CD14-positive monocyte (primary cell): ENCODE data around the gene NDE1. TPM values are rescaled to one million over a fixed set of nuclear protein-coding genes. Genes with fewer than 3 reads are reported as not detected.

Experiments
- DNase-seq, 3 donors: peaks; one replicate each; pipeline ENCODE4 v3.0.0-alpha.2; 2011 to 2022
- H2AFZ ChIP-seq: 2 replicates; pipeline ENCODE4 v1.6.0; 2012; ENCODE audit warnings: mild to moderate bottlenecking, low read depth, low read length, inconsistent platforms; ENCODE audit not compliant: insufficient read depth, poor library complexity, severe bottlenecking
- H3K27ac ChIP-seq, 2 donors: 1 replicate in 1 of 2; 2 replicates in 1 of 2; pipeline ENCODE4 v1.5.1; 2012 to 2013; ENCODE audit warnings: low read length in 2 of 2, control low read depth in 1 of 2, inconsistent platforms in 1 of 2, low read depth in 1 of 2, mild to moderate bottlenecking in 1 of 2
- H3K27me3 ChIP-seq, 2 donors: one replicate each; pipeline versions ENCODE4 v1.6.0 to v1.6.1; 2011 to 2013; ENCODE audit warnings: low read length in 2 of 2; ENCODE audit not compliant: control insufficient read depth in 2 of 2, insufficient read depth in 2 of 2
- H3K36me3 ChIP-seq, 2 donors: replicated peaks in 1 of 2; 1 replicate in 1 of 2; 2 replicates in 1 of 2; pipeline versions ENCODE4 v1.5.1 to v1.6.1; 2012 to 2013; ENCODE audit warnings: low read length in 2 of 2, control low read depth in 1 of 2, inconsistent platforms in 1 of 2, mild to moderate bottlenecking in 1 of 2; ENCODE audit not compliant: insufficient read depth in 2 of 2, control insufficient read depth in 1 of 2
- H3K4me1 ChIP-seq, 2 donors: 1 replicate in 1 of 2; 2 replicates in 1 of 2; pipeline versions ENCODE4 v1.5.1 to v1.6.1; 2012 to 2013; ENCODE audit warnings: low read length in 2 of 2, control low read depth in 1 of 2, inconsistent platforms in 1 of 2, mild to moderate bottlenecking in 1 of 2, moderate library complexity in 1 of 2; ENCODE audit not compliant: insufficient read depth in 2 of 2, control insufficient read depth in 1 of 2
- H3K4me2 ChIP-seq: replicated peaks from 2 replicates; pipeline ENCODE3; 2012; ENCODE audit warnings: low read length, moderate library complexity, mild to moderate bottlenecking; ENCODE audit not compliant: poor library complexity, severe bottlenecking; ENCODE audit errors: extremely low read depth
- H3K4me3 ChIP-seq, 3 experiments: fragments of 200-600 bp in 1 of 3; sonication (generic) in 1 of 3; replicated peaks in 1 of 3; 1 replicate in 2 of 3; 2 replicates in 1 of 3; pipeline ENCODE4 v1.5.1; 2011 to 2013; ENCODE audit warnings: low read length in 3 of 3, mild to moderate bottlenecking in 3 of 3, control low read depth in 2 of 3, low read depth in 2 of 3, inconsistent platforms in 1 of 3, moderate library complexity in 1 of 3
- H3K79me2 ChIP-seq: 2 replicates; pipeline ENCODE4 v1.6.0; 2012; ENCODE audit warnings: mild to moderate bottlenecking, control low read depth, inconsistent platforms, low read length, moderate library complexity; ENCODE audit not compliant: insufficient read depth
- H3K9ac ChIP-seq: 2 replicates; pipeline ENCODE4 v1.6.0; 2017; ENCODE audit warnings: low read length, mild to moderate bottlenecking; ENCODE audit not compliant: insufficient read depth, poor library complexity, severe bottlenecking
- H3K9me3 ChIP-seq, 2 donors: replicated peaks in 1 of 2; 1 replicate in 1 of 2; 2 replicates in 1 of 2; pipeline versions ENCODE4 v1.5.1 to v1.6.1; 2012 to 2013; ENCODE audit warnings: low read length in 2 of 2, control low read depth in 1 of 2; ENCODE audit not compliant: control insufficient read depth in 1 of 2, insufficient read depth in 1 of 2
- H4K20me1 ChIP-seq: 2 replicates; pipeline ENCODE4 v1.6.0; 2012; ENCODE audit warnings: mild to moderate bottlenecking, low read length, control low read depth, moderate library complexity; ENCODE audit not compliant: insufficient read depth
- H3K27ac Mint-ChIP-seq, 7 donors: one replicate each; pipeline ENCODE4 v1.8.0; 2020; ENCODE audit warnings: mild to moderate bottlenecking in 7 of 7, mixed read lengths in 7 of 7, moderate library complexity in 6 of 7, inconsistent platforms in 2 of 7
- H3K27me3 Mint-ChIP-seq, 3 donors: one replicate each; pipeline ENCODE4 v1.8.0; 2021 to 2022; ENCODE audit warnings: low read depth in 3 of 3, mild to moderate bottlenecking in 3 of 3, mixed read lengths in 3 of 3, moderate library complexity in 3 of 3, inconsistent platforms in 1 of 3
- H3K36me3 Mint-ChIP-seq, 2 donors: one replicate each; pipeline ENCODE4 v1.8.0; 2020; ENCODE audit warnings: mixed read lengths in 2 of 2, inconsistent platforms in 1 of 2, mild to moderate bottlenecking in 1 of 2
- H3K4me1 Mint-ChIP-seq: one replicate; pipeline ENCODE4 v1.8.0; 2020; ENCODE audit warnings: mild to moderate bottlenecking, mixed read lengths
- H3K4me3 Mint-ChIP-seq, 2 donors: one replicate each; pipeline ENCODE4 v1.8.0; 2020; ENCODE audit warnings: mild to moderate bottlenecking in 2 of 2, mixed read lengths in 2 of 2, moderate library complexity in 1 of 2
- H3K9me3 Mint-ChIP-seq, 7 donors: one replicate each; pipeline ENCODE4 v1.8.0; 2020 to 2022; ENCODE audit warnings: mixed read lengths in 7 of 7, mild to moderate bottlenecking in 6 of 7, moderate library complexity in 6 of 7, inconsistent platforms in 2 of 7
- WGBS: methylation state at CpG from one replicate; pipeline ENCODE4 v1.1.5; 2013; ENCODE audit warnings: missing lambda C conversion rate; ENCODE audit not compliant: insufficient coverage; 5-methylcytosine and 5-hydroxymethylcytosine counted together
- intact Hi-C, 2 donors: fragments of 100-400 bp; cut with micrococcal nuclease; formaldehyde crosslinking; loops; one replicate each; pipeline versions ENCODE4 v1.15.0 to v1.15.1; 2023
- polyA plus RNA-seq, 3 donors: library from polyadenylated mRNA; depleted of rRNA in 1 of 3; unstranded in 2 of 3; stranded (reverse) in 1 of 3; fragments of 300-500 nt in 2 of 3; fragments of >200 nt in 1 of 3; fragmentation: Illumina TruSeq in 2 of 3; gene quantifications; 1 replicate in 2 of 3; 2 replicates in 1 of 3; pipeline ENCODE4 v1.2.3, GENCODE V29; 2012 to 2021
- TF ChIP-seq, protein P1 (sequence below): fragments of 200-600 bp; IDR thresholded peaks from one replicate; pipeline ENCODE4 v1.8.0; 2022; ENCODE audit warnings: antibody characterized with exemption, mild to moderate bottlenecking

Gene NDE1
- polyA plus RNA-seq, 3 donors: 26.0 to 47.8 (median 28.0) TPM

DNA sequence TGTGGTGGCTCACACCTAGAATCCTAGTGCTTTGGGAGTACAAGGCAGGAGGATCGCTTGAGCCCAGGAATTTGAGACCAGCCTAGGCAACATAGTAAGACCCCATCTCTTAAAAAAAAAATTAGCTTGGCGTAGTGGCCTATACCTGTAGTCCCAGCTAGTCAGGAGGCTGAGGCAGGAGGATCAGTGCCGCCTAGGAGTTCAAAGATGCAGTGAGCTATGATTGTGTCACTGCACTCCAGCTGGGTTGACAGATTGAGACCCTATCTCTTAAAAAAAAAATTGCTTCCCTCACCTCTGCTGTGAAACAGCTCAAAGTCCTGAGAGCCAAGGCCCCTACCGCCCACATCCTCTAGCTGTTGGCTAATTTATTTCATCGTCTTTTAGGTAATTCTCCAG, 10.2 kb downstream of the NDE1 start:
- Mint-ChIP-seq H3K27ac (peak overlapping the region in 5 of 7 donors; percentile 13 to 81 (median 41)), H3K4me3 (no peak overlapping the region), H3K27me3 (no peaks in the 10 kb centered on the region), H3K36me3 (peaks cover 45 to 57% of the 10 kb centered on the region in 2 donors), H3K4me1 (peaks cover 15% of the 10 kb centered on the region), H3K9me3 (no peaks in the 10 kb centered on the region)
- H3K4me3 ChIP-seq: no peak overlapping the region
- H3K79me2 ChIP-seq: peaks cover 95% of the 10 kb centered on the region
- H4K20me1 ChIP-seq: peaks cover 91% of the 10 kb centered on the region
- H3K27me3 ChIP-seq: no peaks in the 10 kb centered on the region
- H2AFZ ChIP-seq: no peak overlapping the region
- H3K4me2 ChIP-seq: no peak overlapping the region
- DNase-seq: no peak
- H3K36me3 ChIP-seq: peaks cover 21 to 66% of the 10 kb centered on the region in 2 donors
- no peaks in the 10 kb centered on the region for H3K9me3 ChIP-seq
- peak overlapping the region in 1 of 2 donors; percentile 45 for H3K27ac ChIP-seq
- H3K4me1 ChIP-seq: peaks cover 2 to 8% of the 10 kb centered on the region in 2 donors
- H3K9ac ChIP-seq: no peak overlapping the region
- TF ChIP-seq, protein P1, sequence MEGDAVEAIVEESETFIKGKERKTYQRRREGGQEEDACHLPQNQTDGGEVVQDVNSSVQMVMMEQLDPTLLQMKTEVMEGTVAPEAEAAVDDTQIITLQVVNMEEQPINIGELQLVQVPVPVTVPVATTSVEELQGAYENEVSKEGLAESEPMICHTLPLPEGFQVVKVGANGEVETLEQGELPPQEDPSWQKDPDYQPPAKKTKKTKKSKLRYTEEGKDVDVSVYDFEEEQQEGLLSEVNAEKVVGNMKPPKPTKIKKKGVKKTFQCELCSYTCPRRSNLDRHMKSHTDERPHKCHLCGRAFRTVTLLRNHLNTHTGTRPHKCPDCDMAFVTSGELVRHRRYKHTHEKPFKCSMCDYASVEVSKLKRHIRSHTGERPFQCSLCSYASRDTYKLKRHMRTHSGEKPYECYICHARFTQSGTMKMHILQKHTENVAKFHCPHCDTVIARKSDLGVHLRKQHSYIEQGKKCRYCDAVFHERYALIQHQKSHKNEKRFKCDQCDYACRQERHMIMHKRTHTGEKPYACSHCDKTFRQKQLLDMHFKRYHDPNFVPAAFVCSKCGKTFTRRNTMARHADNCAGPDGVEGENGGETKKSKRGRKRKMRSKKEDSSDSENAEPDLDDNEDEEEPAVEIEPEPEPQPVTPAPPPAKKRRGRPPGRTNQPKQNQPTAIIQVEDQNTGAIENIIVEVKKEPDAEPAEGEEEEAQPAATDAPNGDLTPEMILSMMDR: no peak
- WGBS: 82% methylated on average over 4 of the region's 5 CpGs
- intact Hi-C loops: no loop called here

DNA sequence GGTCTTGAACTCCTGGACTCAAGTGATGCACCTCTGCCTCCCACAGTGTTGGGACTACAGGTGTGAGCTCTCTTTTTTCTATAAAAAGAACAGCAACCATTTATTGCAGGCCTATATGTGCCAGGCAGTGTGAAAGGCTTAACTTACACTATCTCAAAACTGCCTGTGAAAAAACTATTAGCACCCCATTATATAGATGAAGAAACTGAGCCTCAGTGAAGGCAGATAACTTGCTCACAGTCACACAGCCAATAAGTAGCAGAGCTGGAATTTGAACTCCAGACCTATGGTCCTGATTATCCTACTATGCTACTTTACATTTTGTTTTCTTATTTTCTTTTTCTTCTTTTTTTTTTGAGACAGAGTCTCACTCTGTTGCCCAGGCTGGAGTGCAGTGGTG, 15.1 kb downstream of the NDE1 start:
- intact Hi-C loops: no loop called here
- no peak overlapping the region for H3K4me2 ChIP-seq
- no peak overlapping the region for H3K4me3 ChIP-seq
- Mint-ChIP-seq H3K27me3 (no peaks in the 10 kb centered on the region), H3K36me3 (peaks cover 56 to 94% of the 10 kb centered on the region in 2 donors), H3K9me3 (peaks cover 0 to 2% (median 0%) of the 10 kb centered on the region in 7 donors), H3K27ac (peak overlapping the region in 2 of 7 donors; percentile 3 to 42), H3K4me3 (no peak overlapping the region), H3K4me1 (peaks cover 6% of the 10 kb centered on the region)
- no peak overlapping the region for H3K9ac ChIP-seq
- H4K20me1 ChIP-seq: peaks cover 60% of the 10 kb centered on the region
- H3K79me2 ChIP-seq: peaks cover 88% of the 10 kb centered on the region
- no peak for DNase-seq
- TF ChIP-seq, protein P1: no peak
- peaks cover 0 to 5% of the 10 kb centered on the region in 2 donors for H3K4me1 ChIP-seq
- no peaks in the 10 kb centered on the region for H3K9me3 ChIP-seq
- H2AFZ ChIP-seq: no peak overlapping the region
- no peak overlapping the region for H3K27ac ChIP-seq
- H3K27me3 ChIP-seq: no peaks in the 10 kb centered on the region
- peaks cover 61 to 91% of the 10 kb centered on the region in 2 donors for H3K36me3 ChIP-seq
